Keratinocyte (primary cell): Measurements from ENCODE around the gene NANOS2. TPM values are rescaled to one million over a fixed set of nuclear protein-coding genes. Genes with fewer than 3 reads are reported as not detected.

Experiments used
- DNase-seq: peaks from one replicate; pipeline ENCODE4 v3.0.0-alpha.2; 2011; ENCODE audit warnings: low read depth, missing footprints, low spot score
- FAIRE-seq: peaks from 2 replicates; lab custom pipeline; 2011; peaks lifted over from hg19 to GRCh38; lab: Jason Lieb, UNC
- H2AFZ ChIP-seq: 2 replicates; pipeline ENCODE4 v1.6.0; 2012; ENCODE audit warnings: low read length, control low read depth, inconsistent platforms; ENCODE audit not compliant: control insufficient read depth
- H3K27ac ChIP-seq: 2 replicates; pipeline ENCODE4 v1.5.1; 2011; ENCODE audit warnings: low read length; ENCODE audit not compliant: control insufficient read depth, insufficient read depth
- H3K27me3 ChIP-seq: 3 replicates; pipeline ENCODE4 v1.6.0; 2011; ENCODE audit warnings: low read length; ENCODE audit not compliant: control insufficient read depth, insufficient read depth; ENCODE audit errors: extremely low read depth
- H3K36me3 ChIP-seq, 2 experiments: 2 replicates in 1 of 2; 3 replicates in 1 of 2; pipeline ENCODE4 v1.5.1; 2011; ENCODE audit warnings: low read length in 2 of 2, mild to moderate bottlenecking in 1 of 2; ENCODE audit not compliant: control insufficient read depth in 2 of 2, insufficient read depth in 2 of 2; ENCODE audit errors: extremely low read depth in 1 of 2
- H3K4me1 ChIP-seq: 3 replicates; pipeline ENCODE4 v1.5.1; 2011; ENCODE audit warnings: low read length; ENCODE audit not compliant: control insufficient read depth, insufficient read depth; ENCODE audit errors: extremely low read depth
- H3K4me2 ChIP-seq: 3 replicates; pipeline ENCODE4 v1.6.0; 2011; ENCODE audit warnings: low read depth, low read length; ENCODE audit not compliant: control insufficient read depth, insufficient read depth; ENCODE audit errors: extremely low read depth
- H3K4me3 ChIP-seq, 3 experiments: fragments of 200-600 bp in 1 of 3; sonication (generic) in 1 of 3; 2 replicates in 2 of 3; 3 replicates in 1 of 3; pipeline ENCODE4 v1.5.1; 2011 to 2016; ENCODE audit warnings: low read length in 3 of 3, mild to moderate bottlenecking in 3 of 3, control low read depth in 2 of 3, inconsistent platforms in 1 of 3, low read depth in 1 of 3, mixed read lengths in 1 of 3, mixed run types in 1 of 3, moderate library complexity in 1 of 3; ENCODE audit not compliant: control insufficient read depth in 2 of 3, insufficient read depth in 2 of 3; ENCODE audit errors: extremely low read depth in 1 of 3
- H3K79me2 ChIP-seq: 2 replicates; pipeline ENCODE4 v1.6.0; 2012; ENCODE audit warnings: low read length; ENCODE audit not compliant: control insufficient read depth, insufficient read depth
- H3K9ac ChIP-seq: 3 replicates; pipeline ENCODE4 v1.6.0; 2011; ENCODE audit warnings: low read length; ENCODE audit not compliant: control insufficient read depth, insufficient read depth; ENCODE audit errors: extremely low read depth
- H3K9me1 ChIP-seq: 3 replicates; pipeline ENCODE4 v1.6.0; 2011; ENCODE audit warnings: low read length; ENCODE audit not compliant: control insufficient read depth, insufficient read depth; ENCODE audit errors: extremely low read depth
- H3K9me3 ChIP-seq: 2 replicates; pipeline ENCODE4 v1.5.1; 2012; ENCODE audit warnings: low read depth, low read length; ENCODE audit not compliant: control insufficient read depth
- H4K20me1 ChIP-seq: 3 replicates; pipeline ENCODE4 v1.6.0; 2011; ENCODE audit warnings: low read length; ENCODE audit not compliant: control insufficient read depth, insufficient read depth; ENCODE audit errors: extremely low read depth
- CTCF ChIP-seq, 3 experiments: IDR thresholded peaks in 1 of 3; conservative IDR thresholded peaks in 1 of 3; optimal IDR thresholded peaks in 1 of 3; 2 replicates in 2 of 3; 3 replicates in 1 of 3; pipeline versions ENCODE3 to v1.5.1; 2011; ENCODE audit warnings: low read length in 3 of 3, mild to moderate bottlenecking in 3 of 3, moderate library complexity in 2 of 3, control low read depth in 1 of 3, inconsistent platforms in 1 of 3; ENCODE audit not compliant: insufficient read depth in 2 of 3; ENCODE audit errors: extremely low read depth in 1 of 3
- EZH2 ChIP-seq: IDR thresholded peaks from one replicate; pipeline ENCODE4 v1.6.1; 2012; ENCODE audit warnings: inconsistent platforms, mild to moderate bottlenecking, low read length, moderate library complexity
- dilution Hi-C: fragments of 300-500 bp; cut with MboI; formaldehyde crosslinking; loops from one replicate; pipeline ENCODE4 v1.7.0; 2020; ENCODE audit warnings: low sequenced_read_pairs; ENCODE audit not compliant: extremely low pct_ligation_motif_present
- polyA plus RNA-seq, 5 experiments: library from polyadenylated mRNA; depleted of rRNA in 3 of 5; stranded (reverse) in 3 of 5; stranded (forward) in 1 of 5; unstranded in 1 of 5; fragments of >200 nt; gene quantifications; 1 replicate in 1 of 5; 2 replicates in 3 of 5; 3 replicates in 1 of 5; pipeline versions ENCODE4 v1.2.1 to v1.2.3, GENCODE V29; 2011 to 2012; ENCODE audit warnings: missing spikeins in 2 of 5, low read depth in 1 of 5, low replicate concordance in 1 of 5

Gene NANOS2
- polyA plus RNA-seq, 1 donor (not counting 4 experiments of a cell fraction or from before 2014, with no cell fraction given): not detected

GRCh38 chr19:45953676-45954075 is 39.1 kb upstream of the NANOS2 start:
- H4K20me1 ChIP-seq: no peaks in the 10 kb centered on the region
- no peaks in the 10 kb centered on the region for H3K9me3 ChIP-seq
- H3K79me2 ChIP-seq: no peaks in the 10 kb centered on the region
- H3K27ac ChIP-seq: no peak overlapping the region
- H3K4me2 ChIP-seq: no peak overlapping the region
- H3K27me3 ChIP-seq: peaks cover 4% of the 10 kb centered on the region
- no peak overlapping the region for H2AFZ ChIP-seq
- peaks cover 28% of the 10 kb centered on the region for H3K4me1 ChIP-seq
- no peaks in the 10 kb centered on the region for H3K36me3 ChIP-seq
- no peaks in the 10 kb centered on the region for H3K9me1 ChIP-seq
- TF ChIP-seq CTCF (optimal IDR thresholded peaks at IDR 0.05 in 1 of 3, IDR thresholded peaks at IDR 0.05 in 1 of 3, conservative IDR thresholded peaks at IDR 0.05 in 1 of 3; ENCODE audit: extremely low read depth in 1 of 3, insufficient read depth in 2 of 3, low read length in 3 of 3) (no peak), EZH2 (no peak)
- no peak overlapping the region for H3K4me3 ChIP-seq
- H3K9ac ChIP-seq: no peak overlapping the region
- DNase-seq (no peak), FAIRE-seq (no peak)
- dilution Hi-C loops: no loop called here

GRCh38 chr19:45952686-45953505 is 38.3 kb upstream of the NANOS2 start:
- DNase-seq: no peak
- Histone ChIP-seq H3K9me3 (no peaks in the 10 kb centered on the region), H3K79me2 (no peaks in the 10 kb centered on the region), H3K27ac (no peak overlapping the region), H3K4me1 (peaks cover 29% of the 10 kb centered on the region), H2AFZ (no peak overlapping the region), H4K20me1 (no peaks in the 10 kb centered on the region), H3K27me3 (no peaks in the 10 kb centered on the region), H3K9ac (no peak overlapping the region), H3K4me2 (peak overlapping the region; percentile 71), H3K36me3 (no peaks in the 10 kb centered on the region), H3K9me1 (no peaks in the 10 kb centered on the region), H3K4me3 (peak overlapping the region in 2 of 3 experiments; percentile 5 to 32)
- TF ChIP-seq CTCF (optimal IDR thresholded peaks at IDR 0.05 in 1 of 3, IDR thresholded peaks at IDR 0.05 in 1 of 3, conservative IDR thresholded peaks at IDR 0.05 in 1 of 3; ENCODE audit: extremely low read depth in 1 of 3, insufficient read depth in 2 of 3, low read length in 3 of 3): no peak
- no peak for TF ChIP-seq EZH2
- dilution Hi-C loops: no loop called here
- no peak for FAIRE-seq
